ENCODE data around the gene ABLIM1.

- no peak for TF ChIP-seq EZH2phosphoT487 (IDR thresholded peaks at IDR 0.05; ENCODE audit: low read length)
- TF ChIP-seq, protein P1, sequence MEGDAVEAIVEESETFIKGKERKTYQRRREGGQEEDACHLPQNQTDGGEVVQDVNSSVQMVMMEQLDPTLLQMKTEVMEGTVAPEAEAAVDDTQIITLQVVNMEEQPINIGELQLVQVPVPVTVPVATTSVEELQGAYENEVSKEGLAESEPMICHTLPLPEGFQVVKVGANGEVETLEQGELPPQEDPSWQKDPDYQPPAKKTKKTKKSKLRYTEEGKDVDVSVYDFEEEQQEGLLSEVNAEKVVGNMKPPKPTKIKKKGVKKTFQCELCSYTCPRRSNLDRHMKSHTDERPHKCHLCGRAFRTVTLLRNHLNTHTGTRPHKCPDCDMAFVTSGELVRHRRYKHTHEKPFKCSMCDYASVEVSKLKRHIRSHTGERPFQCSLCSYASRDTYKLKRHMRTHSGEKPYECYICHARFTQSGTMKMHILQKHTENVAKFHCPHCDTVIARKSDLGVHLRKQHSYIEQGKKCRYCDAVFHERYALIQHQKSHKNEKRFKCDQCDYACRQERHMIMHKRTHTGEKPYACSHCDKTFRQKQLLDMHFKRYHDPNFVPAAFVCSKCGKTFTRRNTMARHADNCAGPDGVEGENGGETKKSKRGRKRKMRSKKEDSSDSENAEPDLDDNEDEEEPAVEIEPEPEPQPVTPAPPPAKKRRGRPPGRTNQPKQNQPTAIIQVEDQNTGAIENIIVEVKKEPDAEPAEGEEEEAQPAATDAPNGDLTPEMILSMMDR (IDR thresholded peaks at IDR 0.05; ENCODE audit: low read length): no peak
Measured at GRCh38 chr10:114638821-114639625, 19.1 kb downstream of the ABLIM1 start.

All from MM.1S (cell line).